IMR-90 (cell line): ENCODE measurements around the gene UGT1A4.

Experiments used
- BHLHE40 ChIP-seq: fragments of 150-350 bp; IDR thresholded peaks from 2 replicates; pipeline ENCODE4 v1.6.1; 2016; ENCODE audit warnings: mild to moderate bottlenecking, low read depth, low read length
- CEBPB ChIP-seq: IDR thresholded peaks from 2 replicates; pipeline ENCODE4 v1.6.1; 2012; ENCODE audit warnings: low read depth, low read length, improper control_type of control experiment
- CHD1 ChIP-seq: IDR thresholded peaks from 2 replicates; pipeline ENCODE4 v1.6.1; 2012; ENCODE audit warnings: low read depth, low read length, improper control_type of control experiment
- CTCF ChIP-seq: conservative IDR thresholded peaks from 2 replicates; pipeline ENCODE4 v1.5.1; 2012; ENCODE audit warnings: mild to moderate bottlenecking, low read depth, low read length, improper control_type of control experiment
- ELK1 ChIP-seq: fragments of 150-350 bp; IDR thresholded peaks from 2 replicates; pipeline ENCODE4 v1.6.1; 2016; ENCODE audit warnings: low read depth, mild to moderate bottlenecking, low read length, moderate library complexity, borderline replicate concordance
- FOS ChIP-seq: fragments of 150-350 bp; IDR thresholded peaks from 2 replicates; pipeline ENCODE4 v1.6.1; 2016; ENCODE audit warnings: low read depth, low read length
- MAZ ChIP-seq: IDR thresholded peaks from 2 replicates; pipeline ENCODE4 v1.6.1; 2012; ENCODE audit warnings: low read depth, mild to moderate bottlenecking, low read length, improper control_type of control experiment, moderate library complexity, borderline replicate concordance
- MXI1 ChIP-seq: IDR thresholded peaks from 2 replicates; pipeline ENCODE4 v1.6.1; 2012; ENCODE audit warnings: low read depth, mild to moderate bottlenecking, low read length, moderate library complexity, borderline replicate concordance
- POLR2A ChIP-seq: IDR thresholded peaks from 2 replicates; pipeline ENCODE4 v1.6.1; 2012; ENCODE audit warnings: mild to moderate bottlenecking, low read depth, low read length
- RAD21 ChIP-seq: IDR thresholded peaks from 2 replicates; pipeline ENCODE4 v1.6.1; 2012; ENCODE audit warnings: low read length, improper control_type of control experiment
- RFX5 ChIP-seq: IDR thresholded peaks from 2 replicates; pipeline ENCODE4 v1.8.0; 2012; ENCODE audit warnings: low read depth, mild to moderate bottlenecking, low read length, moderate library complexity
- USF2 ChIP-seq: fragments of 150-350 bp; IDR thresholded peaks from 2 replicates; pipeline ENCODE4 v1.6.1; 2017; ENCODE audit warnings: mild to moderate bottlenecking, antibody characterized with exemption, low read length, low read depth

GRCh38 chr2:233796254-233796653, 77.7 kb downstream of the UGT1A4 start:
- TF ChIP-seq CTCF (no peak), POLR2A (no peak), MAZ (no peak), MXI1 (no peak), USF2 (no peak), BHLHE40 (no peak), CEBPB (no peak), ELK1 (no peak), CHD1 (no peak), RAD21 (no peak), RFX5 (no peak), FOS (no peak)
